Testis (tissue), 3 donors: ENCODE results near the gene RGS6. TPM values are rescaled to one million over a fixed set of nuclear protein-coding genes. Genes with fewer than 3 reads are reported as not detected.

Experiments
- DNase-seq: peaks from one replicate; pipeline ENCODE4 v3.0.0-alpha.2; 2019
- H3K27ac ChIP-seq, 2 donors: fragments of 200-600 bp; sonication (generic); one replicate each; pipeline ENCODE4 v1.5.1; 2019
- H3K27me3 ChIP-seq: fragments of 200-600 bp; sonication (generic); one replicate; pipeline ENCODE4 v1.5.1; 2019
- H3K36me3 ChIP-seq: fragments of 200-600 bp; sonication (generic); one replicate; pipeline ENCODE4 v1.5.1; 2017; ENCODE audit warnings: low read depth; ENCODE audit errors: missing control alignments
- H3K4me1 ChIP-seq: fragments of 200-600 bp; sonication (generic); one replicate; pipeline ENCODE4 v1.5.1; 2019
- H3K4me3 ChIP-seq, 2 donors: fragments of 200-600 bp; sonication (generic); one replicate each; pipeline ENCODE4 v1.5.1; 2017 to 2019
- H3K9me3 ChIP-seq: fragments of 200-600 bp; sonication (generic); one replicate; pipeline ENCODE4 v1.5.1; 2017
- CTCF ChIP-seq, 3 experiments: fragments of 450-650 bp in 2 of 3; fragments of 200-600 bp in 1 of 3; sonication (generic) in 1 of 3; IDR thresholded peaks; one replicate each; pipeline ENCODE4 v1.5.1; 2016 to 2019; ENCODE audit warnings: antibody characterized with exemption in 3 of 3, mild to moderate bottlenecking in 2 of 3, moderate library complexity in 1 of 3
- POLR2A ChIP-seq: fragments of 450-650 bp; IDR thresholded peaks from one replicate; pipeline ENCODE4 v1.6.1; 2017; ENCODE audit warnings: antibody characterized with exemption, mild to moderate bottlenecking, moderate library complexity
- WGBS, 2 donors: methylation state at CpG; one replicate each; pipeline ENCODE4 v1.1.5; 2018; 5-methylcytosine and 5-hydroxymethylcytosine counted together
- intact Hi-C: fragments of 100-400 bp; cut with DNase I; formaldehyde crosslinking; loops from one replicate; pipeline ENCODE4 v1.15.1; 2023; ENCODE audit warnings: low total_unique reads
- polyA plus RNA-seq: library from polyadenylated mRNA; stranded (reverse); fragments of 350-450 nt; fragmentation: Illumina TruSeq; extraction: RNeasy Lipid Tissue Mini Kit (QIAGEN cat#74804); gene quantifications from one replicate; pipeline ENCODE4 v1.2.3, GENCODE V29; 2014; ENCODE audit warnings: low read depth, low replicate concordance; ENCODE audit not compliant: insufficient read depth
- total RNA-seq, 2 donors: library from RNA; depleted of rRNA; stranded (reverse); fragments of >200 nt; gene quantifications; one replicate each; pipeline ENCODE4 v1.2.3, GENCODE V29; 2016

Gene RGS6
- total and polyA plus RNA-seq, 3 donors from 2014 or later: 6.3 to 21.3 (median 16.0) TPM

GRCh38 chr14:72172049-72172448 is 239.8 kb downstream of the RGS6 start:
- DNase-seq: no peak
- H3K36me3 ChIP-seq: no peaks in the 10 kb centered on the region
- no peak overlapping the region for H3K4me3 ChIP-seq
- H3K27ac ChIP-seq: no peak overlapping the region
- TF ChIP-seq CTCF (IDR thresholded peaks at IDR 0.05) (no peak), POLR2A (no peak)
- no peaks in the 10 kb centered on the region for H3K27me3 ChIP-seq
- no peaks in the 10 kb centered on the region for H3K4me1 ChIP-seq
- no peaks in the 10 kb centered on the region for H3K9me3 ChIP-seq
- intact Hi-C loops: no loop called here
- WGBS, 2 donors: 90 to 95% methylated on average over 5 of the region's 5 CpGs

GRCh38 chr14:72172597-72172996 is 240.4 kb downstream of the RGS6 start:
- Histone ChIP-seq H3K36me3 (no peaks in the 10 kb centered on the region), H3K4me1 (no peaks in the 10 kb centered on the region), H3K4me3 (no peak overlapping the region), H3K27ac (no peak overlapping the region), H3K27me3 (no peaks in the 10 kb centered on the region), H3K9me3 (no peaks in the 10 kb centered on the region)
- intact Hi-C loops: no loop called here
- 84 to 100% methylated on average over 3 of the region's 3 CpGs for WGBS, 2 donors
- no peak for DNase-seq
- TF ChIP-seq POLR2A: no peak
- no peak for TF ChIP-seq CTCF (IDR thresholded peaks at IDR 0.05)

GRCh38 chr14:72173038-72173720 is 240.9 kb downstream of the RGS6 start:
- no peaks in the 10 kb centered on the region for H3K4me1 ChIP-seq
- no peaks in the 10 kb centered on the region for H3K36me3 ChIP-seq
- H3K27ac ChIP-seq: no peak overlapping the region
- H3K9me3 ChIP-seq: no peaks in the 10 kb centered on the region
- no peak for DNase-seq
- WGBS, 2 donors: 82 to 89% methylated on average over 11 of the region's 11 CpGs
- TF ChIP-seq POLR2A (no peak), CTCF (IDR thresholded peaks at IDR 0.05) (no peak)
- intact Hi-C loops: no loop called here
- no peaks in the 10 kb centered on the region for H3K27me3 ChIP-seq
- no peak overlapping the region for H3K4me3 ChIP-seq

GRCh38 chr14:72177251-72177650 is 245.0 kb downstream of the RGS6 start:
- no peak for DNase-seq
- no peaks in the 10 kb centered on the region for H3K27me3 ChIP-seq
- no peaks in the 10 kb centered on the region for H3K9me3 ChIP-seq
- WGBS, 2 donors: 62 to 90% methylated on average over 1 of the region's 1 CpG
- no peak for TF ChIP-seq POLR2A
- no peak for TF ChIP-seq CTCF (IDR thresholded peaks at IDR 0.05)
- no peaks in the 10 kb centered on the region for H3K36me3 ChIP-seq
- no peak overlapping the region for H3K4me3 ChIP-seq
- intact Hi-C loops: no loop called here
- no peaks in the 10 kb centered on the region for H3K4me1 ChIP-seq
- no peak overlapping the region for H3K27ac ChIP-seq

- DNase-seq: no peak
- TF ChIP-seq POLR2A: no peak
- no peak for TF ChIP-seq CTCF (IDR thresholded peaks at IDR 0.05)
- H3K36me3 ChIP-seq: no peaks in the 10 kb centered on the region
- intact Hi-C loops: no loop called here
- 57 to 63% methylated on average over 3 of the region's 3 CpGs for WGBS, 2 donors
- H3K9me3 ChIP-seq: no peaks in the 10 kb centered on the region
- no peak overlapping the region for H3K27ac ChIP-seq
- H3K4me3 ChIP-seq: no peak overlapping the region
- no peaks in the 10 kb centered on the region for H3K27me3 ChIP-seq
- no peaks in the 10 kb centered on the region for H3K4me1 ChIP-seq
Measured at GRCh38 chr14:72178517-72178916, 246.3 kb downstream of the RGS6 start.
